Measurements from ENCODE around the gene NOC2L. TPM values are rescaled to one million over a fixed set of nuclear protein-coding genes. Genes with fewer than 3 reads are reported as not detected.

NOC2L gene
- total and polyA plus RNA-seq, 8 donors, result 44.9 to 76.8 (median 55.2) TPM

DNA sequence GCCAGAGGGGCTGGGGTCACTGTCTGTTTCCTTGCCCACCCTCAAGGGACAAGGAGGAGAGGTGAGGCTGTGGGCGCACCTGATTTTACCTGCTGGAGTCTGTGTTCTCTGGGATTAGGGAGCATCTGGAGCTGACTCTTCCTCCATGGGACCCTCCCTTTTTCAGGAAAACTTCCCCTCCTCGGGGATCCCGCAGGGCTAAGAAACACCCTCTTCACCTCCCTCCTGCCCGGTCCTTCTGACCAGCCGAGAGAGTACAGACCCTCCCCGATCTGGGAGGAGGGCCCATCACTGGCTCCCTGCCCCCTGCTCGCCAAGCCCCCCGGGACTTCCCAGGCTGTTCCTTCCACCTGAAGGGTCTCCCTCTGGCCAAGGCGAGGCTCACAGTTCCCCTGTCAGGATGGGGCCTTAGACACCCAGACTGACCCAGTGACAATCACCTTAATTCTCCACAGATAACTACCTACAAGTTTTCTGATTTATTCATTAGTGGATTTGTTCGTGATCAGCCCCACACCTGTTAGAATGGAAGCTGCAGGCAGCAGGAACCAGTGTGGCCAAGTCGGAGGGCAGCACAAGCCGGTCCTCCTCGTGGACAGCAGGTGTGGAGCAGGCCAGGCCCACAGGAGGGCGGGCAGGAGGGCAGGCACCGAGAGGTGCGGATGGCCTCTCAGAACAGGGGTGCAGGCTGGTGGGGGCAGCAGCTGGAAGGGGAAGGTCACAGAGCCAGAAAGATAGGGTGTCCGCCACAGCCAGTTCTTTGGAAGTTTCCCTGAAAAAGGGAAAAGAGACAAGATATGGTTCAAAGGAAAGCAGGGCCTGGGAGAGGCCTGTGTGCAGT is 51.2 kb downstream of the NOC2L start:
- intact Hi-C loops (cut with DNase I), result no loop called here
- TF ChIP-seq CTCF (IDR thresholded peaks at IDR 0.05), result no peak
- ATAC-seq, result no peak
- no peak overlapping the region for H3K27ac ChIP-seq
- no peaks in the 10 kb centered on the region for H3K9me3 ChIP-seq
- peaks cover 10 to 23% of the 10 kb centered on the region in 2 donors for H3K4me1 ChIP-seq
- peak in 1 of 4 donors; percentile 67 for DNase-seq
- peaks cover 10 to 87% of the 10 kb centered on the region in 2 donors for H3K27me3 ChIP-seq
- no peaks in the 10 kb centered on the region for H3K36me3 ChIP-seq
- no peak overlapping the region for H3K4me3 ChIP-seq

DNA sequence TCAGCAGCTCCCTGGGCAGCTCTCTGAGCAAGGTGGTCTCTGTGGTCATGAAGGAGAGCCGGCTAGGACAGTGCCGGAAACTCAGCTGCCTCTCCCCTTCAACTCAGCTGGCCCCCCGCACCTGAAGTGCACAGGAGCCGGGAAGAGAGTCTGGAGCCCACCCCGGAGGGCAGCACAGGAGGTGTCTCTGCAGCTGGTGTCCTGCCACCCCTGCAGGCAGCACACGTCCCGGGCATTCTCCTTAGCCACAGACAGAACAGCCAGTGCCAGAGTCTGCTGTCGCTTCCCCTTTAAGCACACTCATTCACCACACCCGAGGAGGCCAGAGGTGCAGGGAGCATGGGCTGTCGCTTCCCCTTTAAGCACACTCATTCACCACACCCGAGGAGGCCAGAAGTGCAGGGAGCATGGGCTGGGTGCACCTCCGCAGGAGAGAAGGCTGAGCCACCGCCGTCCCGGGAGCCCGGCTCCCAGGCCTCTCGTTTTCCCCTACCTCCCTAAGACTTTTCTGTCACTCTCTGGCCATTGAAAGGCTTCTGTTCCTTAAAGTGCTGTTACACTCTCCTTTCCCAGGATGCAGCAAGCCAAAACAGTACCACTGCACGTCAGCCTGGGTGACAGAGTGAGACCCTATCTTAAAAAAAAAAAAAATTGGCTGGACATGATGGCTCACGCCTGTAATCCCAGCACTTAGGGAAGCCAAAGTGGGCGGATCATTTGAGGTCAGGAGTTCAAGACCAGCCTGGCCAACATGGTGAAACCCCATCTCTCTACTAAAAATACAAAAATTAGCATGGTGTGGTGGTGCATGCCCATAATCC is 52.2 kb downstream of the NOC2L start:
- DNase-seq (peak in 2 of 4 donors; percentile 75 to 81), ATAC-seq (peak; percentile 81)
- Histone ChIP-seq H3K9me3 (no peaks in the 10 kb centered on the region), H3K27me3 (peaks cover 10 to 86% of the 10 kb centered on the region in 2 donors), H3K4me3 (no peak overlapping the region), H3K4me1 (peaks cover 10 to 23% of the 10 kb centered on the region in 2 donors), H3K36me3 (no peaks in the 10 kb centered on the region), H3K27ac (no peak overlapping the region)
- intact Hi-C loops (cut with DNase I), result no loop called here
- no peak for TF ChIP-seq CTCF (IDR thresholded peaks at IDR 0.05)

- intact Hi-C loops (cut with DNase I), result no loop called here
- Histone ChIP-seq H3K9me3 (no peaks in the 10 kb centered on the region), H3K27me3 (peaks cover 10 to 86% of the 10 kb centered on the region in 2 donors), H3K4me1 (peaks cover 10 to 23% of the 10 kb centered on the region in 2 donors), H3K27ac (no peak overlapping the region), H3K36me3 (no peaks in the 10 kb centered on the region), H3K4me3 (no peak overlapping the region)
- TF ChIP-seq CTCF (IDR thresholded peaks at IDR 0.05), result no peak
- peak in 2 of 4 donors; percentile 34 to 75 for DNase-seq
- no peak for ATAC-seq
These were observed 53.1 kb downstream of the NOC2L start for GRCh38 chr1:905811-906599.

DNA sequence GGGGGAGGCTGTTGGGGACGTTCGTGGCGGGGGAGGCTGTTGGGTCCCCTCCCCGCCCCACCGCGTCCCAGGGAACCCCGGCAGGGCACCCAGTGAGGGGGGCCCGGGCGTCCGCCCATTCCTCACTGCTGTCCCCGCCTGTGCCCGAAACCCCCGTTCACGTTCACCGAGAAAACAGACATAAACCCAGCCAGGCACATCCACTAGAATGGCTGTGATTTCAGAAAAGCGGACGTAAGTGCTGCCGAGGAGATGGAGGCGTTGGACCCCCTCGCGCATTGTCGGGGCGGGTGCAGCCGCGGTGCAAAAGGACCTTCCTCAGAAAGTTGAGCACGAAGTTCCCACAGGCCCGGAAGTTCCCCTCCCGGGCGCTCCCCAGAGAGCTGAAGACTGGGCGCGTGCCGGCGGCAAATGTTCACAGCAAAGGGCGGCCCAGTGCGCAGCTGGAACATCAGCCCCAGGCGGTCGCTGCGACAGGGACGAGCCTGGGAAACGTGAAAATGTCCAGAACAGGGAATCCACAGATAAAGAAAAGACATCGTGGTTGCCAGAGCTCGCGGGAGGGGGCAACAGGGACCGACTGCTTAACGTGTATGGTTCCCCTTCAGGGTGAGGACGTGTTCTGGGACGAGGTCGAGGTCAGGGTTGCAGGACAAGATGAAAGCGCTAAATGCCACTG is 53.8 kb downstream of the NOC2L start:
- no peak for TF ChIP-seq CTCF (IDR thresholded peaks at IDR 0.05)
- no peaks in the 10 kb centered on the region for H3K36me3 ChIP-seq
- ATAC-seq (peak; percentile 25), DNase-seq (peak; percentile 47 to 81 (median 65))
- no peak overlapping the region for H3K27ac ChIP-seq
- H3K27me3 ChIP-seq, result peaks cover 3 to 83% of the 10 kb centered on the region in 2 donors
- H3K4me3 ChIP-seq, result peak overlapping the region; percentile 28 to 43
- H3K9me3 ChIP-seq, result no peaks in the 10 kb centered on the region
- intact Hi-C loops (cut with DNase I), result no loop called here
- H3K4me1 ChIP-seq, result peaks cover 10 to 23% of the 10 kb centered on the region in 2 donors
